Measurements from ENCODE around the gene CASR.
"Not testable (repeated sequence)": the region's sequence is repeated elsewhere in the genome, so short reads cannot be mapped to it uniquely, and the experiment has no call there.

CASR gene

GRCh38 chr3:122183521-122183892 is at the start of gene CASR:
Gene CASR, plus strand, starts transcription at chr3:122183668. Its CDS starts 70,522 bp downstream, at chr3:122254190.
- peak; percentile 1 for DNase-seq

- peak; percentile 30 for DNase-seq
Observed at GRCh38 chr3:122146466-122146865, 37.0 kb upstream of the CASR start.

- no peak for DNase-seq
Observed at GRCh38 chr3:122148941-122149627, 34.4 kb upstream of the CASR start.

- DNase-seq, result peak; percentile 4
Observed at GRCh38 chr3:122151480-122151879, 32.0 kb upstream of the CASR start.

GRCh38 chr3:122164983-122165382 is 18.5 kb upstream of the CASR start:
- not testable (repeated sequence) for DNase-seq

- DNase-seq, result no peak
Observed at GRCh38 chr3:122167630-122168029, 15.8 kb upstream of the CASR start.

- DNase-seq, result no peak
Observed at GRCh38 chr3:122168044-122168443, 15.4 kb upstream of the CASR start.

- no peak for DNase-seq
Observed at GRCh38 chr3:122169911-122170310, 13.6 kb upstream of the CASR start.

GRCh38 chr3:122171361-122171760 is 12.1 kb upstream of the CASR start:
- not testable (repeated sequence) for DNase-seq

GRCh38 chr3:122178711-122179110 is 4.8 kb upstream of the CASR start:
- no peak for DNase-seq

GRCh38 chr3:122183893-122184590 is 574 bp downstream of the CASR start:
- DNase-seq, result no peak

- no peak for DNase-seq
Observed at GRCh38 chr3:122184591-122184929, 1.1 kb downstream of the CASR start.

- no peak for DNase-seq
Observed at GRCh38 chr3:122186372-122186771, 2.9 kb downstream of the CASR start.

GRCh38 chr3:122188737-122189136 is 5.3 kb downstream of the CASR start:
- DNase-seq, result no peak

- no peak for DNase-seq
Observed at GRCh38 chr3:122189357-122189756, 5.9 kb downstream of the CASR start.

GRCh38 chr3:122190525-122190924 is 7.1 kb downstream of the CASR start:
- no peak for DNase-seq

GRCh38 chr3:122198966-122199365 is 15.5 kb downstream of the CASR start:
- no peak for DNase-seq

- no peak for DNase-seq
Observed at GRCh38 chr3:122199552-122199951, 16.1 kb downstream of the CASR start.

- DNase-seq, result no peak
Observed at GRCh38 chr3:122200661-122201060, 17.2 kb downstream of the CASR start.

- not testable (repeated sequence) for DNase-seq
Observed at GRCh38 chr3:122201476-122201875, 18.0 kb downstream of the CASR start.

GRCh38 chr3:122208579-122208978 is 25.1 kb downstream of the CASR start:
- no peak for DNase-seq

- DNase-seq, result no peak
Observed at GRCh38 chr3:122213650-122214049, 30.2 kb downstream of the CASR start.

GRCh38 chr3:122214711-122215110 is 31.2 kb downstream of the CASR start:
- no peak for DNase-seq

- DNase-seq, result no peak
Observed at GRCh38 chr3:122215592-122216298, 32.3 kb downstream of the CASR start.
